ENCODE results near the gene SAPCD1.

The SAPCD1 gene

DNA sequence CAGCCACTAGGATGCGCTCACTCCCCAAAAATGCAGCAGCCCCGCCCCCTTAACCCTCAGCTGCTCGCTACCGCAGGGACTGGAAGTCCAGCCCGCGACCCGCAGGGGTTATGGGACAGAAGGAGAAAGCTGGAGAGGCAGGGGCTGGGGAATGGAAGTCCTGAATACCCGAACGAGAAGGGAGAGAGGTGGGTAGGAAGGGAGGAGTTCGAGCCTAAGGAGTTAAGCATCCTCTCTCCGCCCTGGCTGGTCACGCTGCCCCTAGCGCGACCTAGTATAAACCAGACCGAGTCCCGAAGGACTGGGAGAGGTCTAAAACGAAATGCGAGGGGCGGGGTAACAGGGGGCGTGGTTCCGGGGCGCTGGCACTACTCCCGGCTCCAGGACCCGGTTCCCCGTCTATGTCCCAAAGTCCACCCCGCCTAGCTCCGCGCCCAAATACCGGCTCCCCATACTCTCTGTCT is 32.9 kb upstream of the SAPCD1 start:
- peak in 2 of 3 experiments; percentile 65 to 74 for DNase-seq (ENCODE audit: low read depth in 2 of 3, low spot score in 2 of 3)

DNA sequence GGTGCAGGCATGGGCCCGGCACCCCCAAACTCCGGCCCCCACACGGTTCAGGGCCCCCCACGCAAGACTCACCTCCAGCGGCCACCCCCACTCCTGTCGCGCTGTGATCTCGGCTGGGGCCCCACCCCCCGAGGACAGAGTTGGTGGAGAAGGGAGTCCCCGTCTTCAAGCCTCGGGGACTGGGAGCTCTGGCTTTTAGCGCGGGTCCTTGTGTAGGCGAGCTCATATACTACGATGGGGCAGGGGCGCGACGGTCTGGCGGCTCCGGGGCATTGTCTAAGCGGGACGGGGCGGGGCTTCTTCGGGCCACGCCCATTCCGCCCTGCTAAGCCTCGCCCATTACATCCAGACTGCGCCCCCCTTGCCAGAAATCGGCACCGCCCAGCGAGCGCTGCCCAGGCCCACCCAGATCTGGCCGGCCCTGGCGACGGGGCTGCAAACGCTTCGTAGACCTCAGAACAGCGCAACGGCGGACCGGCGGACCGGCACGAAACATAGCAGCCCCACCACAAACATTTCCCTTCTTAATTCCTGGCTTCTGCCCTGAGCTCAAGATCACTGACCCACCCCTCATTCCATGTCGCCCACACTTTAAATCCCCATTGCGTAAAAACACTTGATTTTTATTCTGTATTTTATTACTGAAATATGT is 32.4 kb upstream of the SAPCD1 start:
- peak in 2 of 3 experiments; percentile 40 to 57 for DNase-seq (ENCODE audit: low read depth in 2 of 3, low spot score in 2 of 3)

- DNase-seq (ENCODE audit: low read depth in 2 of 3, low spot score in 2 of 3) = no peak
Observed at GRCh38 chr6:31730631-31731086, 31.8 kb upstream of the SAPCD1 start.

DNA sequence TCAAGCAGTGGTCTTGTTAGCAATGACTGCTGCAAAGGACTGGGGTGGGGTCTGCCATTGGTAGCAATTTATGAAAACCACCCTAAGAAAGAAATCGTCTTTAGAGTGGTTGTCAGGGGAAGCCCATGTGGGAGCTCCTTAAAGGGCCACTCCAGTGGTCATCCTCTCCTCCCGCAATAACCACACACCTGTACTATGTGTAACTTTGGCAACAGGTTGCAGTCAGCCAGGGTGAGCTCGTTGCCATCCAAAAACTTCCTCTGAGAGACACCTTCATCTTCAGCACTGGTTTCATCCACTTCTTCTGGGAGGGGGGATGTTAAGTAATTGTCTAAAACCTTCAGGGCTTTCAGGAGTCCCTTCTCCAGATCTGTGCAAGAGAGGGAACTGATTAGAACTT is 30.4 kb upstream of the SAPCD1 start:
- DNase-seq (ENCODE audit: low read depth in 2 of 3, low spot score in 2 of 3) = no peak

GRCh38 chr6:31733734-31734133 is 28.7 kb upstream of the SAPCD1 start:
- DNase-seq (ENCODE audit: low read depth in 2 of 3, low spot score in 2 of 3) = no peak

- DNase-seq (ENCODE audit: low read depth in 2 of 3, low spot score in 2 of 3) = no peak
Observed at GRCh38 chr6:31734247-31734820, 28.1 kb upstream of the SAPCD1 start.

- DNase-seq (ENCODE audit: low read depth in 2 of 3, low spot score in 2 of 3) = no peak
Observed at GRCh38 chr6:31734821-31735406, 27.5 kb upstream of the SAPCD1 start.

DNA sequence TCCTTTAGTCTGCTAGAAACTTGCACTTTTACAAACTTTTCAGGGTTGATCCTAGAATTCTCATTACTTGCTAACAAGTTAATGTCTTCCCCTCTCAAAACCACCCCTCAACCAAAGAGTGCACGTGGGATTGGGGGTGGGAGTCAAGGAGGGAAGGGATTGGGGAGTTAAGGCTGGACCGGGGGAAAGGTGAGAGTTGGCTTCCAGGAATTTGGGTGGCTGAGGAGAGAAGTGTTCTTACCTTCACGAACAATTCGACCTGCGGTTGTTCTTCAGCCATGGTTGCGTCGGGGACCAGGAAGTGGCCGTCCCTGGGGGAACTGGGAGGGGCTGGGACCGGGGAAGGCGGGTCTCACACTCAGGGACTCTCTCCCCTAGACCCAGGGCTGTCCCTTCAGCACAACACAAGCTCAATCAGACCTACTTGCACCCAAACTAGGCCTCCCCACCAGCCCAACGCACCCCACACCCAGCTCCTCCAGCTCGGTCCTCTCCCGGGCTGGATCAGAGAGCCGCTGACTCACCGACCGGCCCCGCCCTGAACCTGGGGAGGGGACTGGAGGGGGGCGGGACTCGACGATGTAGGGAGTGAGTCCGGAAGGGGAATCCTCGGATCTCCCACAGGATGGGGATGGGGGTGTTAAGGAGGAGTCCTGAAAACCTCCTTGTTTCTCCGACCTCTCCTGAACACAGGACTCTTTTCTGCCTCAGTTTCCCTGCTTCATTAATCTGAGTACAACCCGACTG is 26.3 kb upstream of the SAPCD1 start, which contains the start of gene CLIC1:
Gene CLIC1 (minus strand): TSS at position 510 of the 747 bp plus-strand sequence. CDS start 230 bp downstream, at position 280.
- DNase-seq (ENCODE audit: low read depth in 2 of 3, low spot score in 2 of 3) = peak; percentile 56 to 62 (median 58)

DNA sequence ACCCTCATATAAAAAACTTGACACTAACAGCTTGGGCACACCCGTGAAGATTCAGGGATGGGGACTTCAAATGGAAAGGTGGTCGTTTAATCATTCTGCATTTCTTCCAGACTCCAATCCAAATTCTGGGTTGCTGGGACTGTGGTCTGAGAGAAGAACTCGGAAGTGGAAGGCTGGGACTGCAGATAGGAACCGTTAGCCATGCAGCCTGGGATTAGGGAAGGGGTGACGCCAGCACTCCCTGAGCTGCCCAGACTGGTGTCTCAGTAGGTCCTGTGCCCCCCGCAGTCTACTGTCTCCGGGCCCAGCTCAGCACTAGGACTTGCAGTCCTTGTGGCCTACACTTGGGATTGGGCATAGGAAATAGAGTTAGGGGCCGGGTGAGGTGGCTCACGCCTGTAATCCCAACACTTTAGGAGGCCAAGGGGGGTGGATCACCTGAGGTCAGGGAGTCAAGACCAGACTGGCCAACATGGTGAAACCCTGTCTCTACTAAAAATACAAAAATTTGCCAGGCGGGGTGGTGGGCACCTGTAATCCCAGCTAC is 25.6 kb upstream of the SAPCD1 start:
- DNase-seq (ENCODE audit: low read depth in 2 of 3, low spot score in 2 of 3) = no peak

DNA sequence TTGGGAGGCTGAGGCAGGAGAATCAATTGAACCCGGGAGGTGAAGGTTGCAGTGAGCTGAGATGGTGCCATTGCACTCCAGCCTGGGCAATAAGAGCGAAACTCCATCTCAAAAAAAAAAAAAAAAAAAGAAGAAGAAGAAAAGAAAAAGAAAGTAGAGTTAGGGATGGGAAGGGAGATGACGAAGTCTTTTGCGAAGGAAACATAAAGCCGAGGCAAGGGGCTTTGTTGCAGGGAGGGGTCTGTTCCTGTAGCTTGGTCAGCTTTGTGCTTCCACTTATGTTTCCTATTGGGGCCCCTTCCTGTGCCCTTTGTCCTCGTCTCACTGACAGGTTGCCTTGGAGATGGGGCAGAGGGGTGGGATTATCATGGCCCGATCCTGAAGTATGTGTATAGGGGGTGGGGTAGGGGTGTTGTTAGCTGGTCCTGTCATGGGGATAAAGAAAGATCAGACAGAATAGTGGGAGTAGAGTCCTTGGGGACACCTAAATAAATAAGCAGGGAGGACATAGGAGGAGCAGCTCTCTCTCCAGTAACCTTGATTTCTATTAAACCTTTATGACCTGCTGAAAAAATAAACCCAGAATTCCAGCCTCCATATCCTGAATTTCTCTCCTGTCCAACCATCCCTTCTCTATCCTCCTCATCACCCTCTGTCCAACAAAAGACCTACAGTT is 25.0 kb upstream of the SAPCD1 start:
- no peak for DNase-seq (ENCODE audit: low read depth in 2 of 3, low spot score in 2 of 3)

DNA sequence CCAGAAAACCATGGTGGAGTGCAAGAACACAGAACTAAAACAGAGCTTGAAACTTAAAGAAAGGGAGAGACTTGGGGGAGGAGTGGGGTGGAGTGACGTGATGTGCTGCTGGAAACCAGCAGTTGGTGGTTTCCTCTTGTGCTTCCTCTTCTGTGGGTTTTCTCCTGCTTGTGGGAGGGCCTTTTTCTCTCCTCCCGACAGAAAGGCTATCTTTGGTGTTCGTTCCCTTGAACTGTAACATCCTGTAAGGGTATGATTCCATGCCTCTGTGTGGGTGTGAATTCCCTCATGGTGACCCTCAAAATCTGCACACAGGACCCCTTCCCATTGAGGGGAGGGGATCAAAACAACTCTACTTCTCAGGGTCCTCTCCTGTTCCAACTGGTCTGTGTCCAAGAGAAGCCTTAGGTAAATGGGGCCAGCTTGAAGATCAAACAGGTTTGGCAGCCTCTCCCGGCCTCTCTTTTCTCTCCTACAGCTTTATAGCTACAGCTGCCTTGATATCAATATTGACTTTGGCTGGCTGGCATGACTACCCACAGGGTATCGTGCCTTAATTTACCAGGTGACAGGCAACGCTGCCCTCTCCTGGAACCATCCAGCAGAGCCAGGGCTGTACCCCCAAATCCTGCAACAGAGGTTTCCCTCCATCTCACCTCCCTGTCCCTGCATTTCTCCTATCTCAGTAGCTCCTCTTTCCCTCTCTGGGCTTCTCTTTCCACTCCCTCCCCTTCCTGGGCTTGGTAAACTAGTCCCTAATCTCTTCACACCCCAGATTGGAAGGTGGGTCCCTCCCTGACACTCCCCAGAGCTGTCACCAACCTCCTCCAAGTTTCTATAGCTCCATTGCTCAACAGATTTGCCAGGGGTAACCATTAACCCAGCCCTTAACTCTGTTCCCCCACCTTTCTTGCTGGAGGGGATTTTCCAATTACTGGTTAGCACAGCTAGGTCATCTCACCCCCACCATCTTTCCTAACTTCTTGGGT is 24.2 kb upstream of the SAPCD1 start:
- no peak for DNase-seq (ENCODE audit: low read depth in 2 of 3, low spot score in 2 of 3)

GRCh38 chr6:31739639-31740396 is 22.6 kb upstream of the SAPCD1 start, which contains the start of gene MSH5:
Gene MSH5 (plus strand): TSS chr6:31740005. CDS start chr6:31740467, 462 bp downstream.
- peak; percentile 86 to 96 (median 89) for DNase-seq (ENCODE audit: low read depth in 2 of 3, low spot score in 2 of 3)

DNA sequence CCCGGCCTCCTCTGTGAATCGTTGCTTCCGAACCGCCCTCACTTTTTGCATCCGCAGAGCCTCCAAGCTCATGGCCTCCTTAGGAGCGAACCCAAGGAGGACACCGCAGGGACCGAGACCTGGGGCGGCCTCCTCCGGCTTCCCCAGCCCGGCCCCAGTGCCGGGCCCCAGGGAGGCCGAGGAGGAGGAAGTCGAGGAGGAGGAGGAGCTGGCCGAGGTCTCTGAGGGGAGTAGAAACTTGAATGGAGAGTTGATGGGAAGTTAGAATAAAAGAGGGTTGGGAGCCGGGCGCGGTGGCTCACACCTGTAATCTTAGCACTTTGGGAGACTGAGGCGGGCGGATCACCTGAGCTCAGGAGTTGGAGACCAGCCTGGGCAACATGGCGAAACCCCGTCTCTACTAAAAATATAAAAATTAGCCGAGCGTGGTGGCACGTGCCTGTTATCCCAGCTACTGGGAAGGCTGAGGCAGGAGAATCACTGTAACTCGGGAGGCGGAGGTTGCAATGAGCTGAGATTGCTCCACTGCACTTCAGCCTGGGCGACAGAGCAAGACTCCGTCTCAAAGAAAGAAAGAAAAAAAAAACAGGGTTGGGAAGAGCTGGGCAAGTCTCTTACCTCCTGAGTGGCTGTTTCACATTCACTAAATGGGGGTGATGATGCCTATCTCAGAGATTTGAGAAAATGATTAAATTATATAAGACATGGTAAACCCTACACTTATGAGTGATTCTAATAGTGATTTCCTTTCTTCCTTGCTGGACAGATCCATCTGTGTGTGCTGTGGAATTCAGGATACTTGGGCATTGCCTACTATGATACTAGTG is 21.8 kb upstream of the SAPCD1 start:
- no peak for DNase-seq (ENCODE audit: low read depth in 2 of 3, low spot score in 2 of 3)

DNA sequence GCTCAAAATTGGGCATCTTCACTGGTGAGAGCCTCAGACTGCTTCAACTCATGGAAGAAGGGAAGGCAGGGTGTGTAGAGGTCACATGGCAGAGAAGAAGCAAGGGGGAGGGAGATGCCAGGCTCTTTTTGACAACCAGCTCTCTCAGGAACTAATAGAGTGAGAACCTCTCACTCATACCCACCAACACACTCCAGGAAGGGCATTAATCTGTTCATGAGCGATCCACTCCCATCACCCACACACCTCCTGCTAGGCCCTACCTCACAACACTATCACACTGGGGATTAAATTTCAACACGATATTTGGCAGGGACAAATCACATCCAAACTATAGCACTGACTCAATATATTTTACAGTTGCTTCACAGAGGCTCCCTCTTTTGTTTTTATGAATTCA is 20.6 kb upstream of the SAPCD1 start:
- DNase-seq (ENCODE audit: low read depth in 2 of 3, low spot score in 2 of 3) = no peak

- no peak for DNase-seq (ENCODE audit: low read depth in 2 of 3, low spot score in 2 of 3)
Observed at GRCh38 chr6:31742894-31743293, 19.6 kb upstream of the SAPCD1 start.

- no peak for DNase-seq (ENCODE audit: low read depth in 2 of 3, low spot score in 2 of 3)
Observed at GRCh38 chr6:31744422-31744821, 18.0 kb upstream of the SAPCD1 start.

DNA sequence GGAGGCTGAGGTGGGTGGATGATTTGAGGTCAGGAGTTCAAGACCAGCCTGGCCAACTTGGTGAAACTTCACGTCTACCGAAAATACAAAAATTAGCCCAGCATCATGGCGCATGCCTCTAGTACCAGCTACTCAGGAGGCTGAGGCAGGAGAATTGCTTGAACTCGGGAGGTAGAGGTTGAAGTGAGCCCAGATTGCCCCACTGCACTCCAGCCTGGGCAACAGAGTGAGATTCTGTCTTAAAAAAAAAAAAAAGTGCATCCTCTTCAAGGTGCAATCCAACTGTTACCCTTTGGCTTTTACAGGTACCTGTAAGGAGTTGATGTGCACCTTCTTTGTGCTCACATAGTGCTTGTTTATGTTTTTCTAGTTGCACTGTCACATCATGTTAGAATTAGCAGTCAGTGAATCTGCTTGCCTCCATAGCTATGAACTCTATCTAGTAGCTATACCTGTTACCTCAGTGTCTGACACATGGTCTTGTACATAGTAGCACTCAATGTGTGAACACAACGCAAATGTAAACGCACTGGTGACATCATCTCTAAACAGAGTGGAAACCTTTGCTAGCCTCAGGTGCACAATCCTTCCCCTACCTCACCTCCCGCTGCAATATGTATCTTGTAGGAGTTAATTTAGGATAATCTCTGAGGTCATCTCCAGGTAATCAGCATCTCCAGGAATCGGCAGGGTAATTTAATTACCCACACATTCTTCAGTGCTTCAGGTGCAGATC is 13.0 kb upstream of the SAPCD1 start:
- DNase-seq (ENCODE audit: low read depth in 2 of 3, low spot score in 2 of 3) = no peak

All from activated CD8-positive, alpha-beta memory T cell treated with anti-CD3 and anti-CD28 coated beads for 48 hours (primary cell).